Gastrocnemius medialis (tissue), 4 donors: Measurements from ENCODE around the gene PTPMT1. TPM values are rescaled to one million over a fixed set of nuclear protein-coding genes. Genes with fewer than 3 reads are reported as not detected.

ENCODE experiments used
- ATAC-seq, 2 donors: fragments of 150-250 bp; one replicate each; pipeline ENCODE4 v1.9.1; 2016
- DNase-seq, 2 donors: peaks; one replicate each; pipeline ENCODE4 v3.0.0-alpha.2; 2019
- H3K27ac ChIP-seq, 4 donors: fragments of 200-600 bp; sonication (generic); 1 replicate in 1 of 4; 2 replicates in 3 of 4; pipeline ENCODE4 v1.5.1; 2016 to 2018; ENCODE audit warnings: mild to moderate bottlenecking in 2 of 4, moderate library complexity in 1 of 4
- H3K27me3 ChIP-seq, 3 donors: fragments of 200-600 bp; sonication (generic) in 2 of 3; 1 replicate in 1 of 3; 2 replicates in 2 of 3; pipeline versions ENCODE4 v1.5.1 to v1.6.0; 2016 to 2019; ENCODE audit warnings: mild to moderate bottlenecking in 1 of 3, moderate library complexity in 1 of 3
- H3K36me3 ChIP-seq, 2 donors: fragments of 200-600 bp; sonication (generic) in 1 of 2; one replicate each; pipeline ENCODE4 v1.5.1; 2017 to 2018
- H3K4me1 ChIP-seq, 2 donors: fragments of 200-600 bp; sonication (generic) in 1 of 2; one replicate each; pipeline ENCODE4 v1.5.1; 2016 to 2017; ENCODE audit warnings: mild to moderate bottlenecking in 2 of 2
- H3K4me3 ChIP-seq, 4 donors: fragments of 200-600 bp; sonication (generic) in 3 of 4; 1 replicate in 1 of 4; 2 replicates in 3 of 4; pipeline ENCODE4 v1.5.1; 2016 to 2019; ENCODE audit warnings: mild to moderate bottlenecking in 2 of 4
- H3K9me3 ChIP-seq, 3 donors: fragments of 200-600 bp; sonication (generic) in 2 of 3; 1 replicate in 1 of 3; 2 replicates in 2 of 3; pipeline ENCODE4 v1.5.1; 2016 to 2019
- CTCF ChIP-seq, 5 experiments: fragments of 450-650 bp in 3 of 5; fragments of 200-600 bp in 2 of 5; sonication (generic) in 2 of 5; IDR thresholded peaks in 4 of 5; conservative IDR thresholded peaks in 1 of 5; 1 replicate in 4 of 5; 2 replicates in 1 of 5; pipeline ENCODE4 v1.5.1; 2016 to 2019; ENCODE audit warnings: antibody characterized with exemption in 5 of 5, mild to moderate bottlenecking in 3 of 5, moderate library complexity in 3 of 5
- POLR2A ChIP-seq, 2 donors: fragments of 450-650 bp; IDR thresholded peaks; one replicate each; pipeline ENCODE4 v1.6.1; 2017; ENCODE audit warnings: antibody characterized with exemption in 2 of 2, mild to moderate bottlenecking in 2 of 2, moderate library complexity in 2 of 2
- in situ Hi-C, 4 donors: fragments of 200-750 bp; cut with MboI; loops; one replicate each; pipeline versions ENCODE4 v1.15.0 to v1.8.0; 2017; ENCODE audit warnings: low sequenced_read_pairs in 4 of 4
- intact Hi-C: fragments of 100-400 bp; cut with DNase I; formaldehyde crosslinking; loops from one replicate; pipeline ENCODE4 v1.15.1; 2023; ENCODE audit warnings: low total_unique reads
- total RNA-seq, 4 donors: library from RNA; depleted of rRNA; stranded (reverse); fragments of >200 nt; gene quantifications; one replicate each; pipeline versions ENCODE4 v1.1.0 to v1.2.3, GENCODE V29; 2016

PTPMT1 gene
- total RNA-seq, 4 donors from 2014 or later, result 58.2 to 87.9 (median 79.8) TPM

- Histone ChIP-seq H3K27ac (peak overlapping the region in 2 of 4 donors; percentile 15 to 31), H3K36me3 (peaks cover 0 to 31% of the 10 kb centered on the region in 2 donors), H3K4me1 (no peaks in the 10 kb centered on the region), H3K27me3 (peaks cover 9 to 26% (median 22%) of the 10 kb centered on the region in 3 donors), H3K9me3 (no peaks in the 10 kb centered on the region), H3K4me3 (no peak overlapping the region)
- DNase-seq, result no peak
- no peak for TF ChIP-seq POLR2A (IDR thresholded peaks at IDR 0.05)
- TF ChIP-seq CTCF (IDR thresholded peaks at IDR 0.05 in 4 of 5, conservative IDR thresholded peaks at IDR 0.05 in 1 of 5), result no peak
- intact Hi-C loops (no loop called here), in situ Hi-C loops (no loop called here)
- ATAC-seq, result peak in 1 of 2 donors; percentile 9
Observed at GRCh38 chr11:47587039-47587716, 21.8 kb downstream of the PTPMT1 start.

- H3K4me3 ChIP-seq, result no peak overlapping the region
- peak overlapping the region in 1 of 4 donors; percentile 15 for H3K27ac ChIP-seq
Observed at GRCh38 chr11:47587723-47588326, 22.4 kb downstream of the PTPMT1 start.

GRCh38 chr11:47589118-47589517 lies 23.7 kb downstream of the PTPMT1 start:
- Histone ChIP-seq H3K27me3 (peaks cover 28 to 46% (median 39%) of the 10 kb centered on the region in 3 donors), H3K9me3 (no peaks in the 10 kb centered on the region), H3K4me1 (peaks cover 4 to 9% of the 10 kb centered on the region in 2 donors), H3K27ac (no peak overlapping the region), H3K36me3 (peaks cover 0 to 11% of the 10 kb centered on the region in 2 donors), H3K4me3 (peak overlapping the region in 2 of 4 donors; percentile 35 to 41)
- in situ Hi-C loops, result no loop called here
- intact Hi-C loops, result no loop called here
- ATAC-seq, result no peak
- no peak for DNase-seq
- TF ChIP-seq CTCF (IDR thresholded peaks at IDR 0.05 in 4 of 5, conservative IDR thresholded peaks at IDR 0.05 in 1 of 5), result no peak
- no peak for TF ChIP-seq POLR2A (IDR thresholded peaks at IDR 0.05)

More at GRCh38 chr11:47587723-47588326, 22.4 kb downstream of the PTPMT1 start:
- no peaks in the 10 kb centered on the region for H3K9me3 ChIP-seq
- intact Hi-C loops (no loop called here), in situ Hi-C loops (no loop called here)
- TF ChIP-seq POLR2A (IDR thresholded peaks at IDR 0.05) (no peak), CTCF (IDR thresholded peaks at IDR 0.05 in 4 of 5, conservative IDR thresholded peaks at IDR 0.05 in 1 of 5) (no peak)
- peaks cover 15 to 33% (median 27%) of the 10 kb centered on the region in 3 donors for H3K27me3 ChIP-seq
- no peaks in the 10 kb centered on the region for H3K4me1 ChIP-seq
- peak; percentile 41 to 54 for DNase-seq
- ATAC-seq, result peak in 1 of 2 donors; percentile 11
- H3K36me3 ChIP-seq, result peaks cover 0 to 24% of the 10 kb centered on the region in 2 donors

- H3K27me3 ChIP-seq, result peaks cover 29 to 50% (median 43%) of the 10 kb centered on the region in 3 donors
- no peak for ATAC-seq
- intact Hi-C loops (no loop called here), in situ Hi-C loops (no loop called here)
- H3K27ac ChIP-seq, result no peak overlapping the region
- H3K4me1 ChIP-seq, result peaks cover 4 to 9% of the 10 kb centered on the region in 2 donors
- no peaks in the 10 kb centered on the region for H3K9me3 ChIP-seq
- no peak for DNase-seq
- peaks cover 0 to 7% of the 10 kb centered on the region in 2 donors for H3K36me3 ChIP-seq
- peak overlapping the region in 3 of 4 donors; percentile 21 to 41 (median 35) for H3K4me3 ChIP-seq
- TF ChIP-seq CTCF (IDR thresholded peaks at IDR 0.05 in 4 of 5, conservative IDR thresholded peaks at IDR 0.05 in 1 of 5) (no peak), POLR2A (IDR thresholded peaks at IDR 0.05) (no peak)
Observed at GRCh38 chr11:47589584-47589976, 24.2 kb downstream of the PTPMT1 start.
